Suprapubic skin (tissue), 4 donors: ENCODE measurements around the gene KCNH6. TPM values are rescaled to one million over a fixed set of nuclear protein-coding genes. Genes with fewer than 3 reads are reported as not detected.

Experiments
- DNase-seq, 2 donors: peaks; one replicate each; pipeline ENCODE4 v3.0.0-alpha.2; 2019; ENCODE audit warnings: low spot score in 2 of 2
- H3K27ac ChIP-seq: fragments of 200-600 bp; sonication (generic); one replicate; pipeline ENCODE4 v1.5.1; 2019
- H3K27me3 ChIP-seq: fragments of 200-600 bp; sonication (generic); one replicate; pipeline ENCODE4 v1.5.1; 2019
- H3K36me3 ChIP-seq: fragments of 200-600 bp; sonication (generic); one replicate; pipeline ENCODE4 v1.5.1; 2019
- H3K4me1 ChIP-seq: fragments of 200-600 bp; sonication (generic); one replicate; pipeline ENCODE4 v1.5.1; 2019
- H3K4me3 ChIP-seq: fragments of 200-600 bp; sonication (generic); one replicate; pipeline ENCODE4 v1.5.1; 2019; ENCODE audit warnings: mild to moderate bottlenecking
- H3K9me3 ChIP-seq: fragments of 200-600 bp; sonication (generic); one replicate; pipeline ENCODE4 v1.5.1; 2019
- EP300 ChIP-seq: sonication (generic); formaldehyde crosslinking; IDR thresholded peaks from one replicate; pipeline ENCODE4 v1.6.1; 2017; ENCODE audit warnings: antibody characterized with exemption
- POLR2A ChIP-seq, 2 donors: fragments of 450-650 bp; IDR thresholded peaks; one replicate each; pipeline ENCODE4 v1.6.1; 2017; ENCODE audit warnings: antibody characterized with exemption in 2 of 2, mild to moderate bottlenecking in 2 of 2, moderate library complexity in 2 of 2
- POLR2AphosphoS5 ChIP-seq, 3 donors: sonication (generic); formaldehyde crosslinking; IDR thresholded peaks; one replicate each; pipeline ENCODE4 v1.6.1; 2017; ENCODE audit warnings: antibody characterized with exemption in 3 of 3
- WGBS: methylation state at CpG from one replicate; pipeline ENCODE4 v1.1.5; 2018; 5-methylcytosine and 5-hydroxymethylcytosine counted together
- total RNA-seq, 4 donors: library from RNA; depleted of rRNA; stranded (reverse); fragments of >200 nt; gene quantifications; one replicate each; pipeline ENCODE4 v1.1.0, GENCODE V29; 2016
- TF ChIP-seq, protein P1 (sequence below), 2 donors: fragments of 200-600 bp in 1 of 2; fragments of 450-650 bp in 1 of 2; sonication (generic) in 1 of 2; IDR thresholded peaks; one replicate each; pipeline ENCODE4 v1.5.1; 2016 to 2019; ENCODE audit warnings: antibody characterized with exemption in 2 of 2, mild to moderate bottlenecking in 1 of 2, moderate library complexity in 1 of 2

The KCNH6 gene
- total RNA-seq, 4 donors from 2014 or later: not detected

DNA sequence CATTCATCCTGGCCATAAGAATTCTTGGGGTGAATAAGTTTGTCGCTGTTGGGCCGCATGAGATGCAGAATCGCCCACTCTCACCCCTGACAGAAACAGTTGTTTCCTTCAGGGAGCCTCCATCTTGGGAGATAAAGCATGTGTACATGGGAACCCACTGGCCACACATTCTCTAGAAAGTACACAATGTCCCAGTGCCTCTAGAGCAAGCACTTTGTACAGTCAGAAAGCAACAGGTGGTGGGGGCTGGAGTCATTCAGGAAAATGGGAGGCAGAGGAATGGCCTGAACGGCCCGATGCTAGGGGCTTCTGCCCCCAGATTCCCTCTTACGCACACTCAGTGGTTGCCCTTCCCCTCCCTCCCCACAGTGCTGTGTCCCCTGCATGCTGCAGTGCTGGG, 30.2 kb upstream of the KCNH6 start:
- Histone ChIP-seq H3K27ac (no peak overlapping the region), H3K36me3 (no peaks in the 10 kb centered on the region)
- TF ChIP-seq, protein P1, sequence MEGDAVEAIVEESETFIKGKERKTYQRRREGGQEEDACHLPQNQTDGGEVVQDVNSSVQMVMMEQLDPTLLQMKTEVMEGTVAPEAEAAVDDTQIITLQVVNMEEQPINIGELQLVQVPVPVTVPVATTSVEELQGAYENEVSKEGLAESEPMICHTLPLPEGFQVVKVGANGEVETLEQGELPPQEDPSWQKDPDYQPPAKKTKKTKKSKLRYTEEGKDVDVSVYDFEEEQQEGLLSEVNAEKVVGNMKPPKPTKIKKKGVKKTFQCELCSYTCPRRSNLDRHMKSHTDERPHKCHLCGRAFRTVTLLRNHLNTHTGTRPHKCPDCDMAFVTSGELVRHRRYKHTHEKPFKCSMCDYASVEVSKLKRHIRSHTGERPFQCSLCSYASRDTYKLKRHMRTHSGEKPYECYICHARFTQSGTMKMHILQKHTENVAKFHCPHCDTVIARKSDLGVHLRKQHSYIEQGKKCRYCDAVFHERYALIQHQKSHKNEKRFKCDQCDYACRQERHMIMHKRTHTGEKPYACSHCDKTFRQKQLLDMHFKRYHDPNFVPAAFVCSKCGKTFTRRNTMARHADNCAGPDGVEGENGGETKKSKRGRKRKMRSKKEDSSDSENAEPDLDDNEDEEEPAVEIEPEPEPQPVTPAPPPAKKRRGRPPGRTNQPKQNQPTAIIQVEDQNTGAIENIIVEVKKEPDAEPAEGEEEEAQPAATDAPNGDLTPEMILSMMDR (IDR thresholded peaks at IDR 0.05): no peak
- TF ChIP-seq POLR2AphosphoS5 (IDR thresholded peaks at IDR 0.05) (no peak), EP300 (no peak), POLR2A (IDR thresholded peaks at IDR 0.05) (no peak)

DNA sequence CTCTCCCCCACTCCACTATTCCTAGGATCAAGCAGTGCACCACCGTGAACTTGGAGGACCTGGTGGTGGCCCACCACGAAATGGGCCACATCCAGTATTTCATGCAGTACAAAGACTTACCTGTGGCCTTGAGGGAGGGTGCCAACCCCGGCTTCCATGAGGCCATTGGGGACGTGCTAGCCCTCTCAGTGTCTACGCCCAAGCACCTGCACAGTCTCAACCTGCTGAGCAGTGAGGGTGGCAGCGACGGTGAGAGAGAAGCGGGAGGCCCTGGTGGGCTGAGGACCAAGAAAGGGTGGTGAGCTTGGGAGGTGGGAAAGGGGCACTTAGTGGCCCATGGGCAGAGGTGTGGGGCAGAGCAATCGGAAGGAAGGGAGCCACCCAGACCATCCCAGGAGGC, 29.7 kb upstream of the KCNH6 start:
- no peaks in the 10 kb centered on the region for H3K4me1 ChIP-seq
- no peaks in the 10 kb centered on the region for H3K36me3 ChIP-seq
- no peak overlapping the region for H3K27ac ChIP-seq
- no peak overlapping the region for H3K4me3 ChIP-seq
- H3K27me3 ChIP-seq: no peaks in the 10 kb centered on the region
- DNase-seq: no peak
- TF ChIP-seq, protein P1 (IDR thresholded peaks at IDR 0.05): no peak
- TF ChIP-seq EP300 (no peak), POLR2AphosphoS5 (IDR thresholded peaks at IDR 0.05) (no peak), POLR2A (IDR thresholded peaks at IDR 0.05) (no peak)
- WGBS: 91% methylated on average over 9 of the region's 9 CpGs
- no peaks in the 10 kb centered on the region for H3K9me3 ChIP-seq

More for the DNA sequence above, 30.2 kb upstream of the KCNH6 start:
- H3K27me3 ChIP-seq: no peaks in the 10 kb centered on the region
- no peaks in the 10 kb centered on the region for H3K9me3 ChIP-seq
- 99% methylated on average over 4 of the region's 6 CpGs for WGBS
- no peaks in the 10 kb centered on the region for H3K4me1 ChIP-seq
- H3K4me3 ChIP-seq: no peak overlapping the region
- DNase-seq: no peak

DNA sequence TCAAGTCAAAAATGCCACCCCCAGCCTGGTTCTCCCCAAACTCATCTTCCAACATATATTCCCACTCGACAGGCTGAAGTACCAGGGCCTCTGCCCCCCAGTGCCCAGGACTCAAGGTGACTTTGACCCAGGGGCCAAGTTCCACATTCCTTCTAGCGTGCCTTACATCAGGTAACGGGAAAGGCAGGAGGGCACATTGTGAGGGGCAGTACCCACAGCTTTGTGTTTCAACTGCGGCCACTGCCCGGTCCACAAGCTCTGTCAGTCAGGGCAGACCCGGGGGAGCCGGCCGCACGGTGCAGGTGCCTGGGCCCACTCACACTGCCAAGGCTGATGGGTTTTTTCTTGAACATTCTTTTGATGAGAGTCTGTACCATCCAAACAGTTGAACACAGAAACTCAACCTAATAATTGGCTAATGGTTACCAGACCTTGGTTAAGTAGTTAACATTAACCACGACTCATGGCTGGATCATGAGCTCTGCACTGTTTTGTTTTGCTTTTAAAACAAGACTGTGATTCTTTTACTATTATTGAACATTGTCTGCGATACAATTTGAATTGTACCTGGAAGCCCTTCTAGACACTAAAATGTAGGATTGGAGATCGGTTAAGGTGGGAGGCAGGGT, 28.7 kb upstream of the KCNH6 start:
- Histone ChIP-seq H3K36me3 (no peaks in the 10 kb centered on the region), H3K4me3 (no peak overlapping the region), H3K27me3 (no peaks in the 10 kb centered on the region), H3K4me1 (no peaks in the 10 kb centered on the region), H3K27ac (no peak overlapping the region), H3K9me3 (no peaks in the 10 kb centered on the region)
- WGBS: 94% methylated on average over 10 of the region's 12 CpGs
- TF ChIP-seq EP300: no peak
- DNase-seq: no peak

DNA sequence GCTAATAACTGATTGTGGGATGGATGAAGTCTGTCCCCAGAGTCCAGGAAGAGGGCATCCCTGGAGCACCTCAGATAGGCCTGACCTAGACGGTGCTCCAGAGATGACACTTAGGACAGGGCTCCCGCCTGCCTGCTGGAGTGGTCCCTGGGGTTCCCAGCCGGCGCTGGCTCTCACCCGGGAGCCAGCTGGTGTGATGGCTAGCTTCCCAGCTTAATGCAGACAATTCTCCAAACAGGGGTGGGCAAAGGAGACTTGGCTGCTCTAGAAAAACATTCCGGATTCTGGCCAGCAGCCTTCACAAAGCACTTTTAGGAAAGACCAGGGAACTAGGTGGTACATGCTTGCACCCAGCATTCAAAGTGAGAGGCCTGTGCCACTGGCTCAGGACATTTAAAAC, 27.7 kb upstream of the KCNH6 start:
- TF ChIP-seq POLR2AphosphoS5 (IDR thresholded peaks at IDR 0.05) (no peak), POLR2A (IDR thresholded peaks at IDR 0.05) (no peak), EP300 (no peak)
- TF ChIP-seq, protein P1 (IDR thresholded peaks at IDR 0.05): no peak
- no peak for DNase-seq
- Histone ChIP-seq H3K36me3 (no peaks in the 10 kb centered on the region), H3K9me3 (no peaks in the 10 kb centered on the region), H3K4me3 (no peak overlapping the region), H3K27ac (no peak overlapping the region), H3K4me1 (no peaks in the 10 kb centered on the region), H3K27me3 (peaks cover 3% of the 10 kb centered on the region)
- 72% methylated on average over 5 of the region's 6 CpGs for WGBS

DNA sequence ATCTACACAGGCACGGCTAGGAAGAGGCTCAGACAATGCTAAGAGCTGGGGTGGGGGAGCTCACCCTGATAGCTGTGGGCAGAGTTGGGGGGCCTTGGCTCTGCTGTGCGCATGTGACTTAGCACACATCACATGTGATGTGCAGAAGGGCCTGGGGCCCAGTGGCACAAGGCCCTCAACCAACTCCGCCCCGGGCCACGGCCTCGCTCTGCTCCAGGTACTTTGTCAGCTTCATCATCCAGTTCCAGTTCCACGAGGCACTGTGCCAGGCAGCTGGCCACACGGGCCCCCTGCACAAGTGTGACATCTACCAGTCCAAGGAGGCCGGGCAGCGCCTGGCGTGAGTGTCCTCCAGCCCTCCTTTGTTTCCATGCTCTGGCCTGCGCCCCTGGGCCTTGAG, 27.0 kb upstream of the KCNH6 start:
- 100% methylated on average over 1 of the region's 12 CpGs for WGBS
- Histone ChIP-seq H3K9me3 (no peaks in the 10 kb centered on the region), H3K36me3 (no peaks in the 10 kb centered on the region), H3K27ac (no peak overlapping the region), H3K4me3 (no peak overlapping the region), H3K27me3 (peaks cover 7% of the 10 kb centered on the region), H3K4me1 (no peaks in the 10 kb centered on the region)
- TF ChIP-seq, protein P1 (IDR thresholded peaks at IDR 0.05): no peak
- TF ChIP-seq EP300 (no peak), POLR2A (IDR thresholded peaks at IDR 0.05) (no peak), POLR2AphosphoS5 (IDR thresholded peaks at IDR 0.05) (no peak)
- DNase-seq: no peak
